Panc1 (cell line): Measurements from ENCODE around the gene SUCO. TPM values are rescaled to one million over a fixed set of nuclear protein-coding genes. Genes with fewer than 3 reads are reported as not detected.

Source experiments
- ATAC-seq: fragments of 200-7000 bp; cut with Tn5 transposase; 2 replicates; pipeline ENCODE4 v1.9.1; 2020; ENCODE audit warnings: mild to moderate bottlenecking, moderate library complexity
- BruUV-seq: library from RNA; stranded (reverse); fragments of 400-500 nt; replicated peaks from 2 replicates; lab custom pipeline; 2021; lab: Mats Ljungman, UMichigan
- CTCF ChIA-PET: fragments of 300-600 bp; sonication (Branson Sonifier 250); formaldehyde crosslinking; loops from one replicate; lab custom pipeline; 2022; ENCODE audit warnings: antibody characterized with exemption; lab: Charles Lee
- POLR2A ChIA-PET: fragments of 300-600 bp; sonication (Branson Sonifier 250); formaldehyde crosslinking; loops from one replicate; lab custom pipeline; 2022; ENCODE audit warnings: antibody characterized with exemption; lab: Charles Lee
- DNase-seq: peaks from one replicate; pipeline ENCODE4 v3.0.0-alpha.2; 2010; ENCODE audit warnings: low read depth, low spot score
- H3K27ac ChIP-seq: 2 replicates; pipeline ENCODE4 v1.5.1; 2011; ENCODE audit warnings: mild to moderate bottlenecking, low read length, inconsistent platforms
- H3K27me3 ChIP-seq: fragments of 200-500 bp; sonication (Bioruptor generic); 2 replicates; pipeline ENCODE4 v1.6.0; 2014; ENCODE audit warnings: low read length, inconsistent platforms; ENCODE audit not compliant: control insufficient read depth, insufficient read depth
- H3K36me3 ChIP-seq: fragments of 200-500 bp; sonication (Bioruptor generic); 2 replicates; pipeline ENCODE4 v1.5.1; 2014; ENCODE audit warnings: inconsistent platforms, mild to moderate bottlenecking, low read length, moderate library complexity; ENCODE audit not compliant: control insufficient read depth, insufficient read depth
- H3K4me1 ChIP-seq: 2 replicates; pipeline ENCODE4 v1.5.1; 2011; ENCODE audit warnings: inconsistent platforms, mild to moderate bottlenecking, low read length, moderate library complexity; ENCODE audit not compliant: control insufficient read depth, insufficient read depth
- H3K4me3 ChIP-seq, 2 experiments: 2 replicates each; pipeline ENCODE4 v1.5.1; 2011 to 2012; ENCODE audit warnings: low read depth in 2 of 2, low read length in 2 of 2, mild to moderate bottlenecking in 2 of 2, inconsistent platforms in 1 of 2, moderate library complexity in 1 of 2
- H3K9me3 ChIP-seq: fragments of 200-500 bp; sonication (Bioruptor generic); 2 replicates; pipeline ENCODE4 v1.5.1; 2014; ENCODE audit warnings: low read depth, mild to moderate bottlenecking, inconsistent platforms, low read length, moderate library complexity; ENCODE audit not compliant: control insufficient read depth, insufficient read depth
- POLR2AphosphoS5 ChIP-seq: IDR thresholded peaks from 2 replicates; pipeline ENCODE4 v1.6.1; 2012; ENCODE audit warnings: mild to moderate bottlenecking, low read depth, low read length, moderate library complexity
- SIN3A ChIP-seq: IDR thresholded peaks from 2 replicates; pipeline ENCODE4 v1.6.1; 2012; ENCODE audit warnings: low read depth, mild to moderate bottlenecking, low read length, moderate library complexity, borderline replicate concordance; ENCODE audit not compliant: insufficient read depth
- TCF7L2 ChIP-seq: IDR thresholded peaks from 2 replicates; pipeline ENCODE4 v1.6.1; 2011; ENCODE audit warnings: mild to moderate bottlenecking, low read depth, low read length, inconsistent platforms
- in situ Hi-C: cut with HindIII; loops from 2 replicates; pipeline ENCODE4 v1.10.0; 2016; ENCODE audit warnings: low sequenced_read_pairs, low pct_unique_long_range_greater_than_20kb
- intact Hi-C: fragments of 100-400 bp; cut with micrococcal nuclease; formaldehyde crosslinking; loops from one replicate; pipeline ENCODE4 v1.10.0; 2022; ENCODE audit not compliant: unreplicated experiment
- total RNA-seq: library from RNA; stranded (reverse); gene quantifications from one replicate; pipeline ENCODE4 v1.2.1, GENCODE V29; 2021; ENCODE audit not compliant: unreplicated experiment
- TF ChIP-seq, protein P1 (sequence below), 2 experiments: IDR thresholded peaks; 2 replicates each; pipeline ENCODE4 v1.6.1; 2011 to 2012; ENCODE audit warnings: low read depth in 2 of 2, control low read depth in 1 of 2, low read length in 1 of 2, mild to moderate bottlenecking in 1 of 2, moderate library complexity in 1 of 2; ENCODE audit not compliant: insufficient read depth in 1 of 2
- TF ChIP-seq, protein P2 (sequence below): fragments of 450-650 bp; IDR thresholded peaks from 2 replicates; pipeline ENCODE4 v1.5.1; 2017; ENCODE audit warnings: mild to moderate bottlenecking

The SUCO gene
- total RNA-seq, 1 experiment from 2014 or later: 31.3 TPM

DNA sequence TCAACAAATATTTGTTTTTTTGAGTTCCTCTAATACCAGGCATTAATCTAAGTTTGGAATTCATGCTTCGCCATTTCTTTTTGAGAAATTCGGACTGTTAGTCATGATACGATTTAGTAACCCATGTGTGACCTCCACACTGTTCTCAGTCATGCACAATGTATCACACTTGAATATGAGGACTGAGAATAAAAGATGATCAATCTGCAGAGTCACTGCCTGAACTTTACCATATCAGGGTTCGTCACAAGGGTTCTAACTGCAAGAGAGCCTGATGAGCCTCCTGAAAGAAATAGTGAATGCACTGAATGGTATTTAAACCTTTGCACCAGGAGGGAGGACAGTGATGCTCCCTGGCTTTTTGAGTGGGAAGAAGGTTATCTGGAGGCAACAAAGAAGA lies 115.0 kb downstream of the SUCO start:
- in situ Hi-C loops: no loop called here
- ATAC-seq (no peak), DNase-seq (no peak)
- CTCF ChIA-PET: no interaction called here
- no peaks in the 10 kb centered on the region for H3K36me3 ChIP-seq
- intact Hi-C loops: no loop called here
- no TSS peak for BruUV-seq
- no peaks in the 10 kb centered on the region for H3K4me1 ChIP-seq
- TF ChIP-seq POLR2AphosphoS5 (no peak), SIN3A (no peak), TCF7L2 (no peak)
- TF ChIP-seq, protein P1, sequence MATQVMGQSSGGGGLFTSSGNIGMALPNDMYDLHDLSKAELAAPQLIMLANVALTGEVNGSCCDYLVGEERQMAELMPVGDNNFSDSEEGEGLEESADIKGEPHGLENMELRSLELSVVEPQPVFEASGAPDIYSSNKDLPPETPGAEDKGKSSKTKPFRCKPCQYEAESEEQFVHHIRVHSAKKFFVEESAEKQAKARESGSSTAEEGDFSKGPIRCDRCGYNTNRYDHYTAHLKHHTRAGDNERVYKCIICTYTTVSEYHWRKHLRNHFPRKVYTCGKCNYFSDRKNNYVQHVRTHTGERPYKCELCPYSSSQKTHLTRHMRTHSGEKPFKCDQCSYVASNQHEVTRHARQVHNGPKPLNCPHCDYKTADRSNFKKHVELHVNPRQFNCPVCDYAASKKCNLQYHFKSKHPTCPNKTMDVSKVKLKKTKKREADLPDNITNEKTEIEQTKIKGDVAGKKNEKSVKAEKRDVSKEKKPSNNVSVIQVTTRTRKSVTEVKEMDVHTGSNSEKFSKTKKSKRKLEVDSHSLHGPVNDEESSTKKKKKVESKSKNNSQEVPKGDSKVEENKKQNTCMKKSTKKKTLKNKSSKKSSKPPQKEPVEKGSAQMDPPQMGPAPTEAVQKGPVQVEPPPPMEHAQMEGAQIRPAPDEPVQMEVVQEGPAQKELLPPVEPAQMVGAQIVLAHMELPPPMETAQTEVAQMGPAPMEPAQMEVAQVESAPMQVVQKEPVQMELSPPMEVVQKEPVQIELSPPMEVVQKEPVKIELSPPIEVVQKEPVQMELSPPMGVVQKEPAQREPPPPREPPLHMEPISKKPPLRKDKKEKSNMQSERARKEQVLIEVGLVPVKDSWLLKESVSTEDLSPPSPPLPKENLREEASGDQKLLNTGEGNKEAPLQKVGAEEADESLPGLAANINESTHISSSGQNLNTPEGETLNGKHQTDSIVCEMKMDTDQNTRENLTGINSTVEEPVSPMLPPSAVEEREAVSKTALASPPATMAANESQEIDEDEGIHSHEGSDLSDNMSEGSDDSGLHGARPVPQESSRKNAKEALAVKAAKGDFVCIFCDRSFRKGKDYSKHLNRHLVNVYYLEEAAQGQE (IDR thresholded peaks at IDR 0.05; ENCODE audit: insufficient read depth in 1 of 2, low read depth in 2 of 2, low read length in 1 of 2): no peak
- TF ChIP-seq, protein P2, sequence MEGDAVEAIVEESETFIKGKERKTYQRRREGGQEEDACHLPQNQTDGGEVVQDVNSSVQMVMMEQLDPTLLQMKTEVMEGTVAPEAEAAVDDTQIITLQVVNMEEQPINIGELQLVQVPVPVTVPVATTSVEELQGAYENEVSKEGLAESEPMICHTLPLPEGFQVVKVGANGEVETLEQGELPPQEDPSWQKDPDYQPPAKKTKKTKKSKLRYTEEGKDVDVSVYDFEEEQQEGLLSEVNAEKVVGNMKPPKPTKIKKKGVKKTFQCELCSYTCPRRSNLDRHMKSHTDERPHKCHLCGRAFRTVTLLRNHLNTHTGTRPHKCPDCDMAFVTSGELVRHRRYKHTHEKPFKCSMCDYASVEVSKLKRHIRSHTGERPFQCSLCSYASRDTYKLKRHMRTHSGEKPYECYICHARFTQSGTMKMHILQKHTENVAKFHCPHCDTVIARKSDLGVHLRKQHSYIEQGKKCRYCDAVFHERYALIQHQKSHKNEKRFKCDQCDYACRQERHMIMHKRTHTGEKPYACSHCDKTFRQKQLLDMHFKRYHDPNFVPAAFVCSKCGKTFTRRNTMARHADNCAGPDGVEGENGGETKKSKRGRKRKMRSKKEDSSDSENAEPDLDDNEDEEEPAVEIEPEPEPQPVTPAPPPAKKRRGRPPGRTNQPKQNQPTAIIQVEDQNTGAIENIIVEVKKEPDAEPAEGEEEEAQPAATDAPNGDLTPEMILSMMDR: no peak
- H3K27ac ChIP-seq: no peak overlapping the region
- no peaks in the 10 kb centered on the region for H3K9me3 ChIP-seq
- no peak overlapping the region for H3K4me3 ChIP-seq
- POLR2A ChIA-PET: no interaction called here
- H3K27me3 ChIP-seq: no peaks in the 10 kb centered on the region

DNA sequence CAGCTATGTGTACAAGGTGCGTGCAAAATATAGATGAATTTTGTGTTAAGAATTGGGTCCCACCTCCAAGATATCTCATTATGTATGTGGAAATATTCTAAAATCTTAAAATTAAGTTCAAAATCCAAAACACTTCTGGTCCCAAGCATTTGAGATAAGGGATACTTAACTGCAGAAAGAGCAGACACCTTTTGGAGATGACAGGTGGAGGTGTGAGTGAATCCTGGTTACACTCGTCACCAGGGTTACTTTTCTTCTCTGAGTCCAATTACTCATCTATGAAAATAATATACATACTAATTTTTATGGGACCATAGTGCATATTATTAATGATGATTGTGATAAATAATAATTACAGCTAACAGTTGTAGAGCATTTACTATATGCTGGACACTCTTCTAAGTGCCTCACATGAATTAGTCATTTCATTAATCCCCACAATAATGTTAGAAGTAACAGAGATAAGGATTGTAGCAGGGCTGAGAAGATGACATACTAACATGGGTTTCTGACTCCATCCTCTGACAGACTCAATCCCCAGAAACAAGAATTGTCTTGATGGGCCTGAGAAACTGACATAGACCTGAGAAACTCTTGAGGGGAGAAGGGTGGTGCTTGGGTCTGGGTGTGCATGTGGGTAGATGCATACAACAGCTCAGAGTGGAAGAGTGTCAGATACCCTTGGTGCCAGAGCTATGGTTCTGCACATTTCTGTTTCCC lies 117.7 kb downstream of the SUCO start:
- ATAC-seq: no peak
- TF ChIP-seq, protein P1 (IDR thresholded peaks at IDR 0.05; ENCODE audit: insufficient read depth in 1 of 2, low read depth in 2 of 2, low read length in 1 of 2): no peak
- TF ChIP-seq POLR2AphosphoS5 (no peak), SIN3A (no peak), TCF7L2 (no peak)
- TF ChIP-seq, protein P2: no peak
- Histone ChIP-seq H3K36me3 (no peaks in the 10 kb centered on the region), H3K27ac (no peak overlapping the region), H3K27me3 (no peaks in the 10 kb centered on the region), H3K9me3 (no peaks in the 10 kb centered on the region), H3K4me1 (no peaks in the 10 kb centered on the region), H3K4me3 (no peak overlapping the region)
- ChIA-PET CTCF (no interaction called here), POLR2A (no interaction called here)
- DNase-seq: no peak
- no TSS peak for BruUV-seq
- intact Hi-C loops (no loop called here), in situ Hi-C loops (no loop called here)
